HUES6 (cell line): ENCODE measurements around the gene KIF1A.

Experiments
- H3K27ac ChIP-seq: 2 replicates; pipeline ENCODE4 v1.7.0; 2013; ENCODE audit warnings: low read depth, mild to moderate bottlenecking, low read length, inconsistent platforms
- H3K27me3 ChIP-seq: 2 replicates; pipeline ENCODE4 v1.6.1; 2013; ENCODE audit warnings: low read length; ENCODE audit not compliant: control insufficient read depth, insufficient read depth
- H3K36me3 ChIP-seq: 2 replicates; pipeline ENCODE4 v1.6.1; 2013; ENCODE audit warnings: low read length; ENCODE audit not compliant: control insufficient read depth, insufficient read depth
- H3K4me1 ChIP-seq: 2 replicates; pipeline ENCODE4 v1.6.1; 2013; ENCODE audit warnings: low read length; ENCODE audit not compliant: control insufficient read depth, insufficient read depth
- H3K4me3 ChIP-seq: 2 replicates; pipeline ENCODE4 v1.5.1; 2013; ENCODE audit warnings: low read depth, low read length
- H3K9ac ChIP-seq: one replicate; pipeline ENCODE4 v1.6.1; 2013; ENCODE audit warnings: mild to moderate bottlenecking, low read length
- H3K9me3 ChIP-seq: 2 replicates; pipeline ENCODE4 v1.6.1; 2013; ENCODE audit warnings: low read depth, low read length; ENCODE audit not compliant: control insufficient read depth, insufficient read depth

Gene KIF1A

GRCh38 chr2:240713071-240713927, 106.7 kb downstream of the KIF1A start:
- H3K9ac ChIP-seq, result no peak overlapping the region
- no peak overlapping the region for H3K4me3 ChIP-seq
- peaks cover 29% of the 10 kb centered on the region for H3K36me3 ChIP-seq
- no peak overlapping the region for H3K27ac ChIP-seq
- H3K4me1 ChIP-seq, result no peaks in the 10 kb centered on the region
- H3K27me3 ChIP-seq, result no peaks in the 10 kb centered on the region
- no peaks in the 10 kb centered on the region for H3K9me3 ChIP-seq

- Histone ChIP-seq H3K9me3 (no peaks in the 10 kb centered on the region), H3K9ac (no peak overlapping the region), H3K4me3 (no peak overlapping the region), H3K27me3 (no peaks in the 10 kb centered on the region), H3K27ac (no peak overlapping the region), H3K36me3 (peaks cover 17% of the 10 kb centered on the region), H3K4me1 (peaks cover 4% of the 10 kb centered on the region; the same call in 1 of the 2 replicates)
These were observed 107.9 kb downstream of the KIF1A start for GRCh38 chr2:240712121-240712520.

- H3K9me3 ChIP-seq, result no peaks in the 10 kb centered on the region
These were observed 108.3 kb downstream of the KIF1A start for GRCh38 chr2:240711701-240712100.

GRCh38 chr2:240711296-240711695, 108.7 kb downstream of the KIF1A start:
- Histone ChIP-seq H3K9me3 (no peaks in the 10 kb centered on the region), H3K4me3 (no peak overlapping the region), H3K27me3 (no peaks in the 10 kb centered on the region), H3K36me3 (peaks cover 10% of the 10 kb centered on the region; the same call in 1 of the 2 replicates), H3K9ac (no peak overlapping the region), H3K27ac (no peak overlapping the region), H3K4me1 (peaks cover 5% of the 10 kb centered on the region; the same call in 1 of the 2 replicates)

More at GRCh38 chr2:240711701-240712100, 108.3 kb downstream of the KIF1A start:
- H3K4me3 ChIP-seq, result no peak overlapping the region
- H3K9ac ChIP-seq, result no peak overlapping the region
- H3K27me3 ChIP-seq, result no peaks in the 10 kb centered on the region
- peaks cover 14% of the 10 kb centered on the region; the same call in 1 of the 2 replicates for H3K36me3 ChIP-seq
- no peak overlapping the region for H3K27ac ChIP-seq
- H3K4me1 ChIP-seq, result peaks cover 5% of the 10 kb centered on the region; the same call in 1 of the 2 replicates

GRCh38 chr2:240708457-240708856, 111.6 kb downstream of the KIF1A start:
- H3K9ac ChIP-seq, result no peak overlapping the region
- H3K9me3 ChIP-seq, result no peaks in the 10 kb centered on the region
- H3K36me3 ChIP-seq, result no peaks in the 10 kb centered on the region
- H3K4me1 ChIP-seq, result peaks cover 5% of the 10 kb centered on the region; the same call in 1 of the 2 replicates
- no peak overlapping the region for H3K27ac ChIP-seq
- H3K27me3 ChIP-seq, result no peaks in the 10 kb centered on the region
- H3K4me3 ChIP-seq, result no peak overlapping the region

- Histone ChIP-seq H3K4me3 (no peak overlapping the region), H3K27ac (no peak overlapping the region), H3K36me3 (no peaks in the 10 kb centered on the region), H3K4me1 (peaks cover 5% of the 10 kb centered on the region; the same call in 1 of the 2 replicates), H3K27me3 (no peaks in the 10 kb centered on the region), H3K9ac (no peak overlapping the region), H3K9me3 (no peaks in the 10 kb centered on the region)
These were observed 112.2 kb downstream of the KIF1A start for GRCh38 chr2:240707821-240708220.

- H3K27ac ChIP-seq, result no peak overlapping the region
- H3K9ac ChIP-seq, result no peak overlapping the region
- H3K27me3 ChIP-seq, result no peaks in the 10 kb centered on the region
These were observed 112.8 kb downstream of the KIF1A start for GRCh38 chr2:240707043-240707756.

GRCh38 chr2:240705204-240705791, 114.7 kb downstream of the KIF1A start:
- Histone ChIP-seq H3K4me1 (peaks cover 5% of the 10 kb centered on the region; the same call in 1 of the 2 replicates), H3K36me3 (no peaks in the 10 kb centered on the region), H3K27ac (no peak overlapping the region), H3K9me3 (no peaks in the 10 kb centered on the region), H3K9ac (no peak overlapping the region), H3K27me3 (no peaks in the 10 kb centered on the region), H3K4me3 (no peak overlapping the region)

More at GRCh38 chr2:240707043-240707756, 112.8 kb downstream of the KIF1A start:
- no peaks in the 10 kb centered on the region for H3K36me3 ChIP-seq
- H3K9me3 ChIP-seq, result no peaks in the 10 kb centered on the region
- H3K4me1 ChIP-seq, result peaks cover 5% of the 10 kb centered on the region; the same call in 1 of the 2 replicates
- no peak overlapping the region for H3K4me3 ChIP-seq

- H3K9me3 ChIP-seq, result no peaks in the 10 kb centered on the region
- no peak overlapping the region for H3K27ac ChIP-seq
- no peak overlapping the region for H3K4me3 ChIP-seq
- H3K4me1 ChIP-seq, result peaks cover 5% of the 10 kb centered on the region; the same call in 1 of the 2 replicates
- H3K9ac ChIP-seq, result no peak overlapping the region
- H3K27me3 ChIP-seq, result no peaks in the 10 kb centered on the region
- no peaks in the 10 kb centered on the region for H3K36me3 ChIP-seq
These were observed 115.4 kb downstream of the KIF1A start for GRCh38 chr2:240704651-240705050.

- Histone ChIP-seq H3K36me3 (no peaks in the 10 kb centered on the region), H3K4me3 (no peak overlapping the region), H3K4me1 (peaks cover 5% of the 10 kb centered on the region; the same call in 1 of the 2 replicates), H3K27me3 (no peaks in the 10 kb centered on the region), H3K9me3 (no peaks in the 10 kb centered on the region), H3K27ac (no peak overlapping the region), H3K9ac (no peak overlapping the region)
These were observed 116.3 kb downstream of the KIF1A start for GRCh38 chr2:240703417-240704341.
